ENCODE data around the gene ABCG5. TPM values are rescaled to one million over a fixed set of nuclear protein-coding genes. Genes with fewer than 3 reads are reported as not detected.

Gene ABCG5
- total RNA-seq, 1 donor = not detected

GRCh38 chr2:43792653-43793052 is 46.0 kb downstream of the ABCG5 start:
- Histone ChIP-seq H3K27me3 (ENCODE audit: insufficient read depth, low read length) (no peaks in the 10 kb centered on the region), H3K4me2 (ENCODE audit: insufficient read depth, low read length) (no peak overlapping the region), H3K4me3 (ENCODE audit: insufficient read depth, low read length) (no peak overlapping the region), H3K36me3 (ENCODE audit: insufficient read depth, low read length) (peaks cover 19% of the 10 kb centered on the region), H3K9me3 (ENCODE audit: low read depth, low read length) (no peaks in the 10 kb centered on the region), H4K20me1 (ENCODE audit: insufficient read depth, low read length) (no peaks in the 10 kb centered on the region), H3K79me2 (ENCODE audit: insufficient read depth, low read length) (no peaks in the 10 kb centered on the region), H3K27ac (ENCODE audit: low read depth, low read length) (no peak overlapping the region), H3K4me1 (ENCODE audit: insufficient read depth, low read length) (no peaks in the 10 kb centered on the region), H2AFZ (ENCODE audit: low read length) (no peak overlapping the region)
- no peak for DNase-seq (ENCODE audit: insufficient read length, low spot score, missing footprints)
- TF ChIP-seq CTCF (IDR thresholded peaks at IDR 0.05; ENCODE audit: extremely low read depth, low read depth, low read length) = no peak

GRCh38 chr2:43791035-43791765 is 47.4 kb downstream of the ABCG5 start:
- H3K9me3 ChIP-seq (ENCODE audit: low read depth, low read length) = no peaks in the 10 kb centered on the region
- H3K4me3 ChIP-seq (ENCODE audit: insufficient read depth, low read length) = no peak overlapping the region
- no peak overlapping the region for H3K27ac ChIP-seq (ENCODE audit: low read depth, low read length)
- no peaks in the 10 kb centered on the region for H3K4me1 ChIP-seq (ENCODE audit: insufficient read depth, low read length)
- H3K36me3 ChIP-seq (ENCODE audit: insufficient read depth, low read length) = peaks cover 19% of the 10 kb centered on the region
- H4K20me1 ChIP-seq (ENCODE audit: insufficient read depth, low read length) = no peaks in the 10 kb centered on the region
- no peaks in the 10 kb centered on the region for H3K27me3 ChIP-seq (ENCODE audit: insufficient read depth, low read length)
- DNase-seq (ENCODE audit: insufficient read length, low spot score, missing footprints) = no peak
- no peak overlapping the region for H2AFZ ChIP-seq (ENCODE audit: low read length)
- TF ChIP-seq CTCF (IDR thresholded peaks at IDR 0.05; ENCODE audit: extremely low read depth, low read depth, low read length) = no peak
- no peak overlapping the region for H3K4me2 ChIP-seq (ENCODE audit: insufficient read depth, low read length)
- H3K79me2 ChIP-seq (ENCODE audit: insufficient read depth, low read length) = no peaks in the 10 kb centered on the region

GRCh38 chr2:43790147-43790546 is 48.5 kb downstream of the ABCG5 start:
- H3K79me2 ChIP-seq (ENCODE audit: insufficient read depth, low read length) = no peaks in the 10 kb centered on the region
- no peaks in the 10 kb centered on the region for H3K4me1 ChIP-seq (ENCODE audit: insufficient read depth, low read length)
- H3K9me3 ChIP-seq (ENCODE audit: low read depth, low read length) = no peaks in the 10 kb centered on the region
- H3K36me3 ChIP-seq (ENCODE audit: insufficient read depth, low read length) = peaks cover 19% of the 10 kb centered on the region
- no peaks in the 10 kb centered on the region for H3K27me3 ChIP-seq (ENCODE audit: insufficient read depth, low read length)
- no peak for TF ChIP-seq CTCF (IDR thresholded peaks at IDR 0.05; ENCODE audit: extremely low read depth, low read depth, low read length)
- no peak overlapping the region for H3K4me3 ChIP-seq (ENCODE audit: insufficient read depth, low read length)
- DNase-seq (ENCODE audit: insufficient read length, low spot score, missing footprints) = no peak
- H2AFZ ChIP-seq (ENCODE audit: low read length) = no peak overlapping the region
- no peaks in the 10 kb centered on the region for H4K20me1 ChIP-seq (ENCODE audit: insufficient read depth, low read length)
- H3K27ac ChIP-seq (ENCODE audit: low read depth, low read length) = no peak overlapping the region
- H3K4me2 ChIP-seq (ENCODE audit: insufficient read depth, low read length) = no peak overlapping the region

- Histone ChIP-seq H3K9me3 (ENCODE audit: low read depth, low read length) (no peaks in the 10 kb centered on the region), H3K4me3 (ENCODE audit: insufficient read depth, low read length) (no peak overlapping the region), H2AFZ (ENCODE audit: low read length) (no peak overlapping the region), H3K4me2 (ENCODE audit: insufficient read depth, low read length) (no peak overlapping the region), H3K4me1 (ENCODE audit: insufficient read depth, low read length) (no peaks in the 10 kb centered on the region), H3K27me3 (ENCODE audit: insufficient read depth, low read length) (no peaks in the 10 kb centered on the region), H3K36me3 (ENCODE audit: insufficient read depth, low read length) (peaks cover 13% of the 10 kb centered on the region), H4K20me1 (ENCODE audit: insufficient read depth, low read length) (no peaks in the 10 kb centered on the region), H3K79me2 (ENCODE audit: insufficient read depth, low read length) (no peaks in the 10 kb centered on the region), H3K27ac (ENCODE audit: low read depth, low read length) (no peak overlapping the region)
- DNase-seq (ENCODE audit: insufficient read length, low spot score, missing footprints) = no peak
- no peak for TF ChIP-seq CTCF (IDR thresholded peaks at IDR 0.05; ENCODE audit: extremely low read depth, low read depth, low read length)
These were observed 50.0 kb downstream of the ABCG5 start for GRCh38 chr2:43788646-43789045.

All from osteoblast (primary cell).